Gastrocnemius medialis (tissue), 4 donors: ENCODE measurements around the gene NR1H3. TPM values are rescaled to one million over a fixed set of nuclear protein-coding genes. Genes with fewer than 3 reads are reported as not detected.

Source experiments
- ATAC-seq, 2 donors: fragments of 150-250 bp; one replicate each; pipeline ENCODE4 v1.9.1; 2016
- DNase-seq, 2 donors: peaks; one replicate each; pipeline ENCODE4 v3.0.0-alpha.2; 2019
- H3K27ac ChIP-seq, 4 donors: fragments of 200-600 bp; sonication (generic); 1 replicate in 1 of 4; 2 replicates in 3 of 4; pipeline ENCODE4 v1.5.1; 2016 to 2018; ENCODE audit warnings: mild to moderate bottlenecking in 2 of 4, moderate library complexity in 1 of 4
- H3K27me3 ChIP-seq, 3 donors: fragments of 200-600 bp; sonication (generic) in 2 of 3; 1 replicate in 1 of 3; 2 replicates in 2 of 3; pipeline versions ENCODE4 v1.5.1 to v1.6.0; 2016 to 2019; ENCODE audit warnings: mild to moderate bottlenecking in 1 of 3, moderate library complexity in 1 of 3
- H3K36me3 ChIP-seq, 2 donors: fragments of 200-600 bp; sonication (generic) in 1 of 2; one replicate each; pipeline ENCODE4 v1.5.1; 2017 to 2018
- H3K4me1 ChIP-seq, 2 donors: fragments of 200-600 bp; sonication (generic) in 1 of 2; one replicate each; pipeline ENCODE4 v1.5.1; 2016 to 2017; ENCODE audit warnings: mild to moderate bottlenecking in 2 of 2
- H3K4me3 ChIP-seq, 4 donors: fragments of 200-600 bp; sonication (generic) in 3 of 4; 1 replicate in 1 of 4; 2 replicates in 3 of 4; pipeline ENCODE4 v1.5.1; 2016 to 2019; ENCODE audit warnings: mild to moderate bottlenecking in 2 of 4
- H3K9me3 ChIP-seq, 3 donors: fragments of 200-600 bp; sonication (generic) in 2 of 3; 1 replicate in 1 of 3; 2 replicates in 2 of 3; pipeline ENCODE4 v1.5.1; 2016 to 2019
- CTCF ChIP-seq, 5 experiments: fragments of 450-650 bp in 3 of 5; fragments of 200-600 bp in 2 of 5; sonication (generic) in 2 of 5; IDR thresholded peaks in 4 of 5; conservative IDR thresholded peaks in 1 of 5; 1 replicate in 4 of 5; 2 replicates in 1 of 5; pipeline ENCODE4 v1.5.1; 2016 to 2019; ENCODE audit warnings: antibody characterized with exemption in 5 of 5, mild to moderate bottlenecking in 3 of 5, moderate library complexity in 3 of 5
- POLR2A ChIP-seq, 2 donors: fragments of 450-650 bp; IDR thresholded peaks; one replicate each; pipeline ENCODE4 v1.6.1; 2017; ENCODE audit warnings: antibody characterized with exemption in 2 of 2, mild to moderate bottlenecking in 2 of 2, moderate library complexity in 2 of 2
- in situ Hi-C, 4 donors: fragments of 200-750 bp; cut with MboI; loops; one replicate each; pipeline versions ENCODE4 v1.15.0 to v1.8.0; 2017; ENCODE audit warnings: low sequenced_read_pairs in 4 of 4
- intact Hi-C: fragments of 100-400 bp; cut with DNase I; formaldehyde crosslinking; loops from one replicate; pipeline ENCODE4 v1.15.1; 2023; ENCODE audit warnings: low total_unique reads
- total RNA-seq, 4 donors: library from RNA; depleted of rRNA; stranded (reverse); fragments of >200 nt; gene quantifications; one replicate each; pipeline versions ENCODE4 v1.1.0 to v1.2.3, GENCODE V29; 2016

The NR1H3 gene
- total RNA-seq, 4 donors from 2014 or later, result 7.9 to 16.3 (median 12.1) TPM

- intact Hi-C loops, result no loop called here
- Histone ChIP-seq H3K4me1 (peaks cover 43 to 48% of the 10 kb centered on the region in 2 donors), H3K27me3 (no peaks in the 10 kb centered on the region), H3K9me3 (no peaks in the 10 kb centered on the region), H3K27ac (peak overlapping the region; percentile 7 to 80 (median 75)), H3K4me3 (peak overlapping the region in 1 of 4 donors; percentile 51), H3K36me3 (no peaks in the 10 kb centered on the region)
- ATAC-seq, result peak; percentile 21 to 54
- in situ Hi-C loops, result loop anchor here in 1 of 4 donors (10.0 kb wide), 1 partner anchor 95 kb away; the partner anchor contains the start of gene MYBPC3
- DNase-seq, result no peak
- peak; percentile 20 to 71 (median 57) for TF ChIP-seq CTCF (IDR thresholded peaks at IDR 0.05 in 4 of 5, conservative IDR thresholded peaks at IDR 0.05 in 1 of 5)
- no peak for TF ChIP-seq POLR2A (IDR thresholded peaks at IDR 0.05)
Observed at GRCh38 chr11:47259232-47259977, 1.6 kb downstream of the NR1H3 start.

- Histone ChIP-seq H3K4me3 (no peak overlapping the region), H3K4me1 (peaks cover 33 to 42% of the 10 kb centered on the region in 2 donors), H3K36me3 (no peaks in the 10 kb centered on the region), H3K27me3 (no peaks in the 10 kb centered on the region), H3K27ac (no peak overlapping the region), H3K9me3 (no peaks in the 10 kb centered on the region)
- DNase-seq (no peak), ATAC-seq (no peak)
- in situ Hi-C loops (no loop called here), intact Hi-C loops (no loop called here)
- TF ChIP-seq POLR2A (IDR thresholded peaks at IDR 0.05) (no peak), CTCF (IDR thresholded peaks at IDR 0.05 in 4 of 5, conservative IDR thresholded peaks at IDR 0.05 in 1 of 5) (no peak)
Observed at GRCh38 chr11:47260366-47260765, 2.6 kb downstream of the NR1H3 start.

- H3K4me1 ChIP-seq, result peaks cover 24 to 33% of the 10 kb centered on the region in 2 donors
- ATAC-seq, result no peak
- no peak overlapping the region for H3K27ac ChIP-seq
- TF ChIP-seq POLR2A (IDR thresholded peaks at IDR 0.05) (no peak), CTCF (IDR thresholded peaks at IDR 0.05 in 4 of 5, conservative IDR thresholded peaks at IDR 0.05 in 1 of 5) (no peak)
- H3K36me3 ChIP-seq, result no peaks in the 10 kb centered on the region
- no peak for DNase-seq
- in situ Hi-C loops, result no loop called here
- intact Hi-C loops, result no loop called here
- no peak overlapping the region for H3K4me3 ChIP-seq
- no peaks in the 10 kb centered on the region for H3K27me3 ChIP-seq
- H3K9me3 ChIP-seq, result no peaks in the 10 kb centered on the region
Observed at GRCh38 chr11:47261291-47261800, 3.5 kb downstream of the NR1H3 start.

GRCh38 chr11:47264119-47264518, 6.3 kb downstream of the NR1H3 start:
- Histone ChIP-seq H3K4me3 (no peak overlapping the region), H3K4me1 (peaks cover 10 to 14% of the 10 kb centered on the region in 2 donors), H3K27ac (no peak overlapping the region), H3K9me3 (no peaks in the 10 kb centered on the region), H3K27me3 (no peaks in the 10 kb centered on the region), H3K36me3 (no peaks in the 10 kb centered on the region)
- ATAC-seq (no peak), DNase-seq (no peak)
- no peak for TF ChIP-seq POLR2A (IDR thresholded peaks at IDR 0.05)
- TF ChIP-seq CTCF (IDR thresholded peaks at IDR 0.05 in 4 of 5, conservative IDR thresholded peaks at IDR 0.05 in 1 of 5), result no peak
- intact Hi-C loops, result no loop called here
- in situ Hi-C loops, result no loop called here
